OCI-M2 (cell line): ENCODE data around the gene NACA.
"Not testable (repeated sequence)": the region's sequence is repeated elsewhere in the genome, so short reads cannot be mapped to it uniquely, and the experiment has no call there.

Experiments
- DNase-seq: peaks from one replicate; lab custom pipeline; 2025; ENCODE audit not compliant: unreplicated experiment; lab: John Stamatoyannopoulos, UW

The NACA gene

DNA sequence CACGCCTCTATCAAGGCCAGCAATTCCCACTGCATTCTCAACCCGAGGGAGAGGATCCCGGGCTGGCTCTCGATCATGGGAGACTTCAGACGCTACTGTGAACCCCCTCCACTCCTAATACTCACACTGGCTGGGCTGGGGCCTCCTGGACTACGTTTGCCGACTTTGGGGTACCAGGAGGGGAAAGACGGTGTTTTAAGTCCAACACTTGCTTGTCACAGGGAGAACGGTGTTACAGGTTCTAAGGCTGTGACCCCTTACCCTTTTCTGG, 463 bp downstream of the NACA start:
- DNase-seq, result no peak

DNA sequence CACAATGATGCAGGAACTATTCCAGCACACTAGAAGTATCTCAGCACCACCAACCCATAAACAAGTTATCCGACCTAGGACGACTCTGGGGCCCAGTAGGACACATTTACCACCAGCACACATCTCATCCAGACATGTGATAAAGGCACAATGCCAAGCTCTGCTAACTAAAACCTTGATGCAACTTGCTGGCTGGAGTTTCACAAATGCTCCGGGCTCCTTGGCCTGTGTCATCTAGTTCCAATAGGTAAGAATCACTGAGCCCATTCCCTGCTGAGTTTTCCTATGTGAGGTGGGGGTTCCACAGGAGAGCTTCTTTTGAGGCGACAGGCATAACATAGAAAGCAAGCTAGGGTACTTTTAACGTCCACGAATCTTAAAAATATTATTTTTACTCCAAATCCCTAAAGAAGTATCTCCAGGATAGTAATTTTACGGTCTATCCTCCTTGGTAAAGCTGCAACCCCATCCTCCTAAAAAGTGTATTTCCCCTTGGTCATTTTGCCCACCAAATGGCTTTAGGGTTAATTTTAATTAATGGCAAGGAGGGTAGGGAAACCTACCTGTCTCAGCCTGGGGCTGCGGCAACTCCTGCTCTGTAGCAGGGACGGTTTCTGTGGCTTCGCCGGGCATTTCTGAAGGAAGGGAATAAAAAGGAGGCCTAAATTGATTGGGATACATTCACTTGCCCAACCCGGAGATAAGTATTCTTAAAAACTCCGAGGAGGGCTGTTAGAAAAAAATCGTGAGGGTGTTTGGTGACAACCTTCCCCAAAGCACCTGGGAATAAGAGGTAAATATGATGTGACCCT, 1.0 kb downstream of the NACA start:
- no peak for DNase-seq

DNA sequence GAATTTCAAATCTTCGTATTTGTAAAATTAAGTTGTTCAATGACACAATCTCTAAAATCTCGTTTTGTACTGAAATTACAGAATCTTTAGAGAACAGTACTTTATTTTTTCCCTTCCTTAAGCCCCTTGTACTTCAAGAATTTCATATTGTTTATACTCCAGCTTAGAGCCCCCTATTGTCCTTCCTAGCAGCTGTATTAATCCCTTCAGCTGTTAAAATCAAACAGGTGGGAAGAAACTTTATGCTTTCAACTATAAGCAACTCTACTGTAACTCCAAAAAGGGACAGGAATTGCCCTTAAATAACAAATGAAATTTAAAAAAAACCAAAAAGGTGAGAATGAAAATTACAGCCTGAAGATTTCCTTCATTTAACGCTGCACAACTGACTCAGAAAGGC, 1.7 kb downstream of the NACA start:
- no peak for DNase-seq

DNA sequence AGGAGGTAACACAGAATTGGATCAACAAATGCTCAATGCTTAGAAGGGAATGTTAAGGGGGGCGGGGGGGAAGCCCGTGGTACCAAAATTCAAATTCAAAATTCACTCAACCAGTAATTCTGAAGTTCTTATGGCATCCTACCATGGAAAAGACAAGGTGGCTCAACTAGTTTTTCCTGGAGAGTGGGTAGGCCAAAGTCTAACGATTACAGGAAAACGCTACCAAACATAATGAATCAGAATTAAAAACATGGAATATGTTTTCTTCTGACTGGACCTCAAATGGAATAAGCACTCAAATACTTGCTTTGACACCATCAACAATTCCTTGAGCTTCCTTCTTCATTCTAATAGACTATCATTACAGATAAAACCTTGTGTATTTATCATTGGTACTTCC, 2.3 kb downstream of the NACA start:
- no peak for DNase-seq

DNA sequence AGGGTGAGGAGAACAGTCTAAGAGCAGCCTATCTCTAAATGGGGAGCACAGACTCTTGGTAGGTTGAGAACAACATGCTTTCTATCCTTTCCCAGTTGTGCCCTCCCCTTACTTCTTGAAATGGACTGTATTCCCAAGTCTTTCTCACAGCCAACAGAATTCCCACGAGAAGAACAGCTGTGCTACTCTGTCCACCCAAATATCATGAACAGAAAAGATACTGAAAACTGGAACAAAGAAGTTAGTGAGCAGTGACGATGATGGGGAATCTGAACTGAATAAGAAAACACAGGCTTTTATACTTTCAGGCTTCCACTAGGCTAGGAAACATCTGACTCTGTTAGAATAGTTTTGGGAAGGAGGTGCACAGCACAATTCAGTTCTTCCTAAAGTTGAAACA, 3.4 kb downstream of the NACA start:
- DNase-seq, result no peak

DNA sequence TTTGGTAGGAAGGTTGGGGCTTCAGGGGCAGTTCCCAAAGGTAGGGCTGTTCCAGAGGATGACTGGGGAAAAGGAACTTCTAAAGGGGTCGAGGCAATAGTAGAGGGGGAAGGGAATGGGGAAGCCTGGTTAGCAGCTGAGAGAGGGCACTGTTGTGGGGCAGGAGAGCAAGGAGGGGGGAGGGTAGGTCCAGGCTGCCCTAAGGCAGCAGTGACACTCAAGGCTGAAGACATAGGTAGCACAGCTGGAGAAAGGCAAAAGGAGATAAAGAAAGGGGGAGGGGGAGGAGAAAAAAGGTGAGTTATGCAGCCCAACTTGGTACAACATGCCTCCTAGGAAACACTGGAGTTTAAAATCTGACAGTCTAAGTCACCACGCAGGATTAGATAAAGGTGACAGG, 3.9 kb downstream of the NACA start:
- DNase-seq, result no peak

DNA sequence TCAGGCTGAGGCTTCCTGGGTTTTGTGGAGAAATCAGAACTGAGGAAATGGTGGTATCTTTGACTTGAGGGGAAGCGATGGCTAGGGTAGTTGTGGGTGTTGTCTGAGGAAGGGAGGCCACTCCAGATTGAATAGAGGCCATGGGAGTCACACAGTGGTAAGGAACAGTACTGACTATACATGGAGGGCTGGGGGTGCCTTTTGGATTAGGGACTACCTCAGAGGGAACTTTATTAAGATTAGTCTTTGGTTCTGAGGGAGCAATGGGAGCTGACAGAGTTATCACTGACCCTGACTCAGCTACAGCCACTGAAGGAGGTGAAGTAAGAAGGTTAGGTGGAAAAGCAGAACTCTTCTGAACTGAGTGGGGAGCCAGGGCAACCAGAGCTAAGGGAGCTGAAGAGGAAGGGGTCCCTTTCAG, 4.4 kb downstream of the NACA start:
- DNase-seq, result no peak

DNA sequence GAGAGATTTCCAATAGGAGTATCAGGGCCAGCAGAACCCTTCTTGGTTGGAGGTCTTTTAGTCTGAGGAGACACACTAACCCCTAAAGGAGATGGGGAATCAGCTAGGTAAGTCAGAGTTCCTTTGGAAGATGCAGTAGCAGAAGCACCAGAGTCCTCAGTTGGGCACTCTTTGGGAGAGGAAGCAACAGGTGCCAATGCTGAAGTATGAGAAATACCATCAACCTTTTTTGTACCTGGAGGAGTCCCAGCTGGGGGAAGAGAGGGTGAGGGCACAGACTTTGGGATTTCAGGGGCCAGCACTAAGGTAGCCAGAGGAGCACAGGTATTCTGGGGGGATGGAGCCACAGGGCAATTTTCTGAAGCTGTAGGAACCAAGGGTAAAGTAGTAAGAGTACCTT, 6.0 kb downstream of the NACA start:
- DNase-seq, result no peak

DNA sequence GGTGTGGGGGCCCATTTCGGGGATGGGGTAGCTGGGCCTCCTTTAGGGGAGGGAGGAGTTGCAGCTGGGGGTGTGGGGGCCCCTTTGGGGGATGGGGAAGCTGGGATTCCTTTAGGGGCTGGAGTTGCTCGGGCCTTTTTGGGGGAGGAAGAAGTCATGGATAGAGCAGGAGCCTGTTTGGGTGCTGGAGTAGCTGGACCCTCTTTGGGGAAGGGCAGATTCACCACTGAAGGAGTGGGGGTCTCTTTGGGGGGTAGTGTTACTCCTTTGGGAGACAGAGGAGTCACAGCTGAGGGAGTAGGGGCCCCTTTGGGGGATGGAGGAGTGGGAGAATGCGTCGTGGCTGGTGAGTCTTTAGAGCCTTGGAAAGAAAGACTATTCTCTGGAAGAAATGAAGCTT, 6.5 kb downstream of the NACA start:
- no peak for DNase-seq

DNA sequence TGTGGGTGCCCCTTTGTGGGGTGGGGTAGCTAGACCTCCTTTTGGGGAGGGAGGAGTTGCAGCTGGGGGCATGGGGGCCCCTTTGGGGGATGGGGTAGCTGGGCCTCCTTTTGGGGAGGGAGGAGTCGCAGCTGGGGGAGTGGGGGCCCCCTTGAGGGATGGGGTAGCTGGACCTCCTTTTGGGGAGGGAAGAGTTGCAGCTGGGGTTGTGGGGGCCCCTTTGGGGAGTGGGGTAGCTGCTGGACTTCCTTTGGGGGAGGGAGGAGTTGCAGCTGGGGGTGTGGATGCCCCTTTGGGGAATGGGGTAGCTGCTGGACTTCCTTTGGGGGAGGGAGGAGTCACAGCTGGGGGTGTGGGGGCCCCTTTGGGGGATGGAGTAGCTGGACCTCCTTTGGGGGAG, 7.0 kb downstream of the NACA start:
- no peak for DNase-seq

DNA sequence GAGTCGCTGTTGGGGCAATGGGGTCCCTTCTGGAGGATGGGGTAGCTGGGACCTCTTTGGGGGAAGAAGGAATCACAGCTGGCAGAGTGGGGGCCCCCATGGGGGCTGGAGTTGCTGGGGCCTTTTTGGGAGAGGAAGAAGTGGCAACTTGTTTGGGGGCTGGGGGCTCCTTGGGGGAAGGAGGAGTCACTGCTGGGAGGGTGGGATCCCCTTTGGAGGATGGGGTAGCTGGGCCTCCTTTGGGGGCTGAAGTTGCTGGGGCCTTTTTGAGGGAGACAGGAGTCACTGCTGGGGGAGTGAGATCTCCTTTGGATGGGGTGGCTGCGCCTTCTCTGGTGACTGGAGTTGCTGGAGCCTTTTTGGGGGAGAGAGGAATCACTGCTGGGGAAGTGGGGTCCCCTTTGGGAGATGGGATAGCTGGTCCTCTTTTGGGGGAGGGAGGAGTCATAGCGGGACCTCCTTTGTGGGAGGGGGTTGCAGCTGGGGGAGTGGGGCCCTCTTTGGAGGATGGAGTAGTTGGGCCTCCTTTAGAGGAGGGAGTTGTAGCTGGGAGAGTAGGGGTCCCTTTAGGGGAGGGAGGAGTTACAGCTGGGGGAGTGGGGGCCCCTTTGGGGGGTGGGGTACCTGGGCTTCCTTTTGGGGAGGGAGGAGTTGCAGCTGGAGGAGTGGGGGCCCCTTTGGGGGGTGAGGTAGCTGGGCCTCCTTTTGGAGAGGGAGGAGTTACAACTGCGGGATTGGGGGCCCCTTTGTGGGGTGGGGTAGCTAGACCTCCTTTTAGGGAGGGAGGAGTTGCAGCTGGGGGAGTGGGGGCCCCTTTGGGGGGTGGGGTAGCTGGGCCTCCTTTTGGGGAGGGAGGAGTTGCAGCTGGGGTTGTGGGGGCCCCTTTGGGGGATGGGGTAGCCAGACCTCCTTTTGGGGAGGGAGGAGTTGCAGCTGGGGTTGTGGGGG, 7.9 kb downstream of the NACA start:
- DNase-seq, result no peak

DNA sequence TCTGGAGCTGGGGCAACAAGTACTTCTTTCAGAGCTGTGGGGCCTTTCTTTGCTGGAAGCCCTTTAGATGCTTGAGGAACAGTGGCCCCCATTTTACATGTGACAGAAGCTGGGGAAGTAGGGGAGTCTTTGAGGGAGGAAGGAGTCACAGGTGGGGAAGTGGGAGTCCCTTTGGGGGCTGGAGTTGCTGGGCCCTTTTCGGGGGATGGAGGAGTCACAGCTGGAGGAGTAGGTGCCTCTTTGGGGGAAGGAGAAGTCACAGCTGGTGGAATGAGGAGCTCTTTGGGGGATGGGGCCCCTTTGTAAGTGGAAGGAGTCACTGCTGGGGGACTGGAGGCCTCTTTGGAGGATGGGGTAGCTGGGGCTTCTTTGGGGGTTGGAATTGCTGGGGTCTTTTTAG, 8.6 kb downstream of the NACA start:
- no peak for DNase-seq

DNA sequence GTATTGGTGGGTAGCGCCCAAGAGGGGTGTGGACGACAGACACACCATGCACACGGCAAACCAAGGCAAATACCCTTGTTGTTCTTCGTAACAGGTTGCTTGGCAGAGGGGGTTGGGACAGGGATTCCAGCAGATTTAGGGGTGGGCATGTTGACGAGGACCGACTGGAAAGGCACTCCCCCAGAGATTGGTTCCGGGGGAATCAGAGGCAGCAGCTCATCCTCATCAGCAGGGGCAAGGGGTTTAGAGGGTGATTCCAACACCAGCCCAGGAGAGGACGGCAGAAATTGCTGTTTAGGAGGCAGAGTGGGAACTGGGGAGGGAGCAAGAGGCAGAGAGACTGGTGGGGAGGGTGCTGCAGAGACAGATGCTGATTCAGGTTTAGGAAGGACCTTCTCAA, 9.3 kb downstream of the NACA start:
- no peak for DNase-seq

DNA sequence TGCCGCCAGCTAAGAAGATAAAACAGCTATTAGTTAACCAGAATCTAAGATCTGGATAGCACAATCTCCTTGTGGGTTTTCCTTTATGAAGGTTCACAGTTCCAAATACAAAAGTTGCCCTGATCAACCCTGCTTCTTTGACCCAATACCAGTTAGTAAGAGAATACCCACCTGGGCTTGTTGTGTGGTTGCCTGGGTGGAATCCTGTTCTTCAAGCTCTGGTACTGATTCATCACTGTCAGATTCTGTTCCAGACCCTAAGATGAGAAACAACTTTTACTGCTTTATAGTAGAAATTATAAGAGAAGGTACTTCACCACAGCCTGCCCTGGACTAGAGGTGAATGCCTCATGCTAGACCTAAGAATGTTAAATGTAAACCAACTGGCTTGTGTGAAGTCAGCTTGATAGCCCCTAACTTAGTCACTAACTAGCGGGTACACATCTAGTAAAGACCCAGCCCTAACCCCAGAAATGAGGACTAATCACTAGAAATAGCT, 10.6 kb downstream of the NACA start:
- DNase-seq, result no peak

DNA sequence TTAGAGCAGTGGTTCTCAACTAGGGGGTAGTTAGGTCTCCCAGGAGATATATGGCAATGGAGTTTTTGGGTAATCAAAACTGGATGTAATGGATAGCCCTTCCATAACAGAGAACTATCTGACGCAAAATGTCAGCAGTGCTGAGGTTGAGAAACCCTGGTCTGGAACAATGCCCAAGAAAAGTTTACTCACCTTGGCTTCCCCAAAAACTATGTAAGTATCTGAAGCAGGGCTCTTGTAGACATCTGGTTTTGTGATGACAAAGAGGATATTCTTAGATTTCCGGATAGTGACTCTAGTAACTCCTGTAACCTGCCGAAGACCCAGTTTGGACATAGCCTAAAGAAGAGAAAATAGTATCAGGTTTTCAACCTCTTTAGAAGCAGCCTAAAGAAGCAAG, 11.8 kb downstream of the NACA start:
- no peak for DNase-seq

DNA sequence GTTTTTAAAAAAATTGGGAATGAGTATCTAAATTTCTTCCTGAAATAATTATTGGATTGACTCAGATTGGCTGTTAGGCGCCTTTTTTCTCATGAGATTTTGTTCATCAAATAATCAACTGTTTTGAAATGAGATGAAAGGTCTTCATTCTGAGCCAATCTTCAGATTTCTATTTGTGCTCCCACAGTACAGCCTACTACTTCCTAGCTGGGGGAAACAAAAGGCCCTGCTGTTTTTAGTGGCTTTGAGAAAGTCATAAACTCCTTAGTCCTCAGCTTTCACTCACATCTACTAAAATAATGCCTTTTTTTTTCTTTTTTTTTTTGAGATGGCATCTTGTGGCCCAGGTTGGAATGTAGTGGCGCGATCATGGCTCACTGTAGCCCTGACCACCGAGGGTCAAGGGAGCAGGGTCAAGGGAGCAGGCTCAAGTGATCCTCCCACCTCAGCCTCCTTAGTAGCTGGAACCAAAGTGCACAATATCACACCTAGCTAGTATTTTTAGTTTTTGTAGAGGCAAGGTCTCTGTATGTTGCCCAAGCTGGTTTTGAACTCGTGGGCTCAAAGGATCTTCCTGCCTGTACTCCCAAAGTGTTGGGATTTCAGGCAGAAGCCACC, 15.2 kb downstream of the NACA start:
- DNase-seq, result no peak

DNA sequence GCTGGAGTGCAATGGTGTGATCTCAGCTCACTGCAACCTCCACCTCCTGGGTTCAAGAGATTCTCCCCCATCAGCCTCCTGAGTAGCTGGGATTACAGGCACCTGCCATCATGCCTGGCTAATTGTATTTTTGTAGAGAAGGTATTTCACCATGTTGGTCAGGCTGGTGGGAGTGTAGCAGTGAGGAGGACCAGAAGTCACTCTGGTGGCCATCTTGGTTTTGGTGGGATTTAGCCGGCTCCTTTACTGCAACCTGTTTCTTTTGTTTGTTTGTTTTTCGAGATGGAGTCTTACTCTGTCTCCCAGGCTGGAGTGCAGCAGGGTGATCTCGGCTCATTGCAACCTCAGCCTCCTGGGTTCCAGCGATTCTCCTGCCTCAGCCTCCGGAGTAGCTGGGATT, 20.6 kb downstream of the NACA start:
- DNase-seq, result not testable (repeated sequence)

DNA sequence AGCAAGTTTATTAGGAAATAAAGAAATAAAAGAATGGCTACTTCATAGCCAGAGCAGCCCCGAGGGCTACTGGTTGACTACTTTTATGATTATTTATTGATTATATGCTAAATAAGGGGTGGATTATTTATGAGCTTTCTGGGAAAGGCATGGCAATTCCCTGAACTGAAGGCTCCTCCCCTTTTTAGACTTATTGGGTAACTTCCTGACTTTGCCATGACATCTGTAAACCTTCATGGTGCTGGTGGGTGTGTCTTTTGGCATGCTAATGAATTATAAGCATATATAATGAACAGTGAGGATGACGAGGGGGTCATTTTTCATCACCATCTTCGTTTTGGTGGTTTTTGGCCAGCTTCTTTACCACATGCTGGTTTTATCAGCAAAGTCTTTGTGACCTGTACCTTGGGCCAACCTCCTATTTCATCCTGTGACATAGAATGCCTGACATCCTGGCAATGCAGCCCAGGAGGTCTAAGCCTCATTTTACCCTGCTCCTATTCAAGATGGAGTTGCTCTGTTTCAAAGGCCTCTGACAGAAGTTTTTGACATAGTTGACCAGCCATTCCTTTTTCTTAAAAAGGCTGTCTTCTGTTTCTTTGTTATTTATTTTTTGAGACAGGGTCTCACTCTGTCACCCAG, 26.0 kb downstream of the NACA start:
- DNase-seq, result no peak

DNA sequence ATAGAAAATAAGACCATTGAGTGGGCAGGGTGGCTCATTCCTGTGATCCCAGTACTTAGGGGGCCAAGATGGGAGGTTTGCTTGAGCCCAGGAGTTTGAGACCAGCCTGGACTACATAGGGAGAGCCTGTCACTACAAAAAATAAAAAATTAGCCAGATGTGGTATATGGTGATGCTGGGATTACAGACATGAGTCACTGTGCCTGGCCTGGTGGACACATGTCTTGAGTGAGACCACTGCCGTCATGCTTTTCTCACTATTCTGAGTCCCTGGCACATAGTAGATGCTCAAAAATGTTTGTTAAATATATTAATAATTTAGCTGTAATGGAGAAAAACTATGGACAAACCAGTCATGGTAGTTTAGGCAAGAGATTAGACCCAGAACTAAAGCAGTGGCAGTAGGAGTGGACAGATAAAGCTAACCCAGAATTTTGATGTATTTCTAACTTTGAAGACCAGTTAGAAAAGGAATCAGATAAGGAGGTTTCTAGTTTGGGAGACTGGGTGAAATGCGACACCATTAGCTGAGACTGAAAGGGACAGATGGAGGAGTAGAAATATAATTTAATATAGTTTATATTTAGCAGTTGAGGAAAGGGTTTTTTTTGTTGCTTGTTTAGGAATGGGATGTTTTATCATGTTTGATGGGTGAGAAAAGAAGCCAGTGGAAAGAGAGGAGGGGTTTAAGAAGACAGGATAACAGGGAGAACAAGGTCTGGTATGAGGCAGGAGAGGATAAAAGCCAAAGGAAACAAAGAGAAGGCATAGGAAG, 29.6 kb downstream of the NACA start:
- DNase-seq, result no peak

DNA sequence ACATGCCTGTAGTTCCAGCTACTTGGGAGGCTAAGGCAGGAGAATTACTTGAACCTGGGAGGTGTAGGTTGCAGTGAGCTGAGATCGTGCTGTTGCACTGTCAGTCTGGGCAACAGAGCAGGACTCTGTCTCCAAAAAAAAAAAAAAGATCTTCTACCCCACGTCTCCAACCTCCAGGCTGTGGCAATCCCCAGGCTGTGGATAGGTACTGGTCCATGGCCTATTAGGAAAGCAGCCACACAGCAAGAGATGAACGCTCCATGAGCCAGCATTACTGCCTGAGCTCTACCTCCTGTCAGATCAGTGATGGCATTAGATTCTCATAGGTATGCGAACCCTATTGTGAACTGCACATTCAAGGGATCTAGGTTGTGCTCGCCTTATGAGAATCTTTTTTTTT, 30.9 kb downstream of the NACA start:
- no peak for DNase-seq

DNA sequence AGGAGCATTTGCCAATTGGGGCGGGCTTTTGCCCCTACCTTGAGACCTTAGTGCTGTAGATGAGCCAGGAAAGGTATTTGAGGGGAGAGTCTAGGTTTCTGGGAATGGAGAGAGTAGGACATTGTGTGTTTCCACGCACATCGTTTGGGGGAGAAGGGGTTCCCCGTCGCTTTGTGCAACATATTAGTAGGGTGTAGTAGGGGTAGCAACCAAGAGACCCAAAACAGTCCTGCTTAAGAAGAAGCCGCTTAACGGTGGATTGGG, 36.3 kb downstream of the NACA start:
- no peak for DNase-seq
